ENCODE results near the gene PPP2R3A.
"Not testable (repeated sequence)": the region's sequence is repeated elsewhere in the genome, so short reads cannot be mapped to it uniquely, and the experiment has no call there.

PPP2R3A gene

DNA sequence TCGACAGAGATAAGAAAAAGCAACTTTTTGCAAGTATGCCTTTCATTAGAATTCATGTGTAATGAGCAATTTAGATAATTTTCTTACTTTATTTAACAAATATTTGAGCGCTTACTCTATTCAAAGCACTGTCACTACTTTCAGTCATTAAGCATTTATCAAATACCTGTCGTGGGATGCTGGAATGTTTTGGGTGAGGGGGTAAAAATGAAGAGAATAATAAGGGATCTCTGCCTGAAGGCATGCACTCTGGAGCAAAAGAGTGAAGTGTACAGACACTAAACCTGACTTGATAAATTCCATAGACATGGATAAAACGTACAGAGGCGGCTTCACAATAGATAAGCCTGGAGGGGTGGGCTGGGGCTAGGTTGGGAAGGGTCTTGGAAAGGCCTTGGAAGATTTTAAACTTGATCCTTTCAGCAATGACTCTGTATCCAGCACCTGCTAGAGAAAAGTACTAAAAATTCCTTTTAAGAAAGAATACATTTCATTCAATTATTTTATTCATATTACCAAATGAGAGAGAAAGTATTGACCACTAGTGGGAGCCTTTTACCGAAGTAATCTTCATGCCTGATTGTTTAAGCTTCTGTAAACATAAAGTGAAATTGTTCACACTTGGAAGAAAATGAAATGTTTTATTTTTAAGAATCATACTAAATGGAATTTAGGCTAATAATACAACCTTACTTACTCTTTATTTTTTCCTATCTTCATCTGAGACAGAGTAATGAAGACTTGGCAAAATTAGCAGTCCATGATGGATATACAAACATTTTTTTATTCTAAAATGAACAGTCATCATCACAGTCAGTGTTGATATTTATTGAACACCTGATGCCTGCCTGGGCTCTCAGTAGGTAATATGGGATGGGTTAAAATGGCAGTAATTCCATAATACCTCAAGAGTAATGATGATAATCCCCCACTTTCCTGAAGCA is 113.2 kb downstream of the PPP2R3A start:
- DNase-seq (ENCODE audit: extremely low read depth in 1 of 2, low read depth in 1 of 2), result no peak

GRCh38 chr3:136083641-136084382 is 118.3 kb downstream of the PPP2R3A start:
- not testable (repeated sequence) for DNase-seq (ENCODE audit: extremely low read depth in 1 of 2, low read depth in 1 of 2)

GRCh38 chr3:136085067-136085466 is 119.5 kb downstream of the PPP2R3A start:
- DNase-seq (ENCODE audit: extremely low read depth in 1 of 2, low read depth in 1 of 2), result not testable (repeated sequence)

GRCh38 chr3:136093771-136094170 is 128.2 kb downstream of the PPP2R3A start:
- DNase-seq (ENCODE audit: extremely low read depth in 1 of 2, low read depth in 1 of 2), result no peak

- no peak for DNase-seq (ENCODE audit: extremely low read depth in 1 of 2, low read depth in 1 of 2)
Observed at GRCh38 chr3:136105044-136105443, 139.5 kb downstream of the PPP2R3A start.

DNA sequence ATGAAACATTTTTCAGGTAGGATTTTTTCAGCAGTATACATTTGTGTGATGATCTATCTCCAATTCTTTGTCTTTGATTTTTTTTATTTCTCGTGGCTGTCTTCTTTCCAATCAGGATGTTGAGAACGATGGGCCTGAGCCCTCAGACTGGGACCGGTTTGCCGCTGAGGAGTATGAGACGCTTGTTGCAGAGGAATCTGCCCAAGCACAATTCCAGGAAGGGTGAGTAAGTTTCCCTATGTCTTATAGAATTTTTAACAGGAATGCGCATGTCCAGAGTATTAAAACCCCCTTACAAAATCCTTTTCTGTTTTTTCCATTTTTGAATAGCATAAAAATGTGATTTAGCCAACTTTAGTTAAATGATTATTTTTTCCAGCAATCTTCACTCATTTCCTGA is 140.6 kb downstream of the PPP2R3A start:
- DNase-seq (ENCODE audit: extremely low read depth in 1 of 2, low read depth in 1 of 2), result no peak

GRCh38 chr3:136109499-136109898 is 144.0 kb downstream of the PPP2R3A start:
- DNase-seq (ENCODE audit: extremely low read depth in 1 of 2, low read depth in 1 of 2), result no peak

DNA sequence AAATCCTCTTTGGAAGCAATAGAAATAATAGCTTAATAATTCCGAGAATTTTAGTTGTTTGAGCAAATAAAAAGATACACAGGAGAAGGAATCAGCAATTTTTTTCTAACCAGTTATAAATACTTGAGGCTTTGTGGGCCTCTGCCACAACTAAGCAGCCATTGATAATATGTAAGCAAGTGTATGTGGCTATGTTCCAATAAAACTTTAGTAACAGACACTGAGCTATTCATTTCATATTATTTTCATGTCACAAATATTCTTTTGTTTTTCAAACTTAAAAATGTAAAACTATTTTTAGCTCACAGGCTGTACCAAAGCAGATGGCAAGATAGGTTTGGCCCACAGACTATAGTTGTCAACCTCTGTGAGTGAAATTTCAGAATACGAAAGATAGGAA is 145.0 kb downstream of the PPP2R3A start:
- no peak for DNase-seq (ENCODE audit: extremely low read depth in 1 of 2, low read depth in 1 of 2)

- no peak for DNase-seq (ENCODE audit: extremely low read depth in 1 of 2, low read depth in 1 of 2)
Observed at GRCh38 chr3:136114421-136114820, 148.9 kb downstream of the PPP2R3A start.

DNA sequence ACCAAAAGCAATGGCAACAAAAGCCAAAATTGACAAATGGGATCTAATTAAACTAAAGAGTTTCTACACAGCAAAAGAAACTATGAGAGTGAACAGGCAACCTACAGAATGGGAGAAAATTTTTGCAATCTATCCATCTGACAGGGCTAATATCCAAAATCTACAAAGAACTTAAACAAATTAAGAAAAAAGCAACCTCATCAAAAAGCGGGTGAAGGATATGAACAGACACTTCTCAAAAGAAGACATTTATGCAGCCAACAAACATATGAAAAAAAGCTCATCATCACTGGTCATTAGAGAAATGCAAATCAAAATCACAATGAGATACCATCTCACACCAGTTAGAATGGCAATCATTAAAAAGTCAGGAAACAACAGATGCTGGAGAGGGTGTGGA is 153.8 kb downstream of the PPP2R3A start:
- not testable (repeated sequence) for DNase-seq (ENCODE audit: extremely low read depth in 1 of 2, low read depth in 1 of 2)

DNA sequence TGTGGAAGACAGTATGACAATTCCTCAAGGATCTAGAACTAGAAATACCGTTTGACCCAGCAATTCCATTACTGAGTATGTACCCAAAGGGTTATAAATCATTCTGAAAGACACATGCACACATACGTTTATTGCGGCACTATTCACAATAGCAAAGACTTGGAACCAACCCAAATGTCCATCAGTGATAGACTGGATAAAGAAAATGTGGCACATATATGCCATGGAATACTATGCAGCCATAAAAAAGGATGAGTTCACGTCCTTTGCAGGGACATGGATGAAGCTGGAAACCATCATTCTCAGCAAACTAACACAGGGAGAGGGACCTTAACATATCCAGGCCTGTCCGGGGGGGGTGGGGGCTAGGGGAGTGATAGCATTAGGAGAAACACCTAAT is 154.3 kb downstream of the PPP2R3A start:
- not testable (repeated sequence) for DNase-seq (ENCODE audit: extremely low read depth in 1 of 2, low read depth in 1 of 2)

- DNase-seq (ENCODE audit: extremely low read depth in 1 of 2, low read depth in 1 of 2), result no peak
Observed at GRCh38 chr3:136120373-136121348, 155.1 kb downstream of the PPP2R3A start.

DNA sequence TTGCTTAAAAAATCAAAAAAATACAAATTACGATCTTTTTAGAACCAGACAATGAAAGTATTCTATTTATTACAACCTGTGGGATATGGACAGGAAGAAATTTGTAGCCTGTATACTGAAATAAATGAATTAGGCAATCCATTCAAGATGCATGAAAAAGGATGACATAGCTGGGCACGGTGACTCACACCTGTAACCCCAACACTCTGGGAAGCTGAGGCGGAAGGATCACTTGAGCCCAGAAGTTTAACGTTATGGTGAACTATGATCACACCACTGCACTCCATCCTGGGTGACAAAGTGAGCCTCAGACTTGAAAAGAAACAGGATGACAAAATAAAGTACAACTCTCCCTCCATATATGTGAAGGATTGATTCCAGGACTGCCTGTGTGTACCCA is 156.5 kb downstream of the PPP2R3A start:
- DNase-seq (ENCODE audit: extremely low read depth in 1 of 2, low read depth in 1 of 2), result no peak

- DNase-seq (ENCODE audit: extremely low read depth in 1 of 2, low read depth in 1 of 2), result not testable (repeated sequence)
Observed at GRCh38 chr3:136131647-136132046, 166.1 kb downstream of the PPP2R3A start.

DNA sequence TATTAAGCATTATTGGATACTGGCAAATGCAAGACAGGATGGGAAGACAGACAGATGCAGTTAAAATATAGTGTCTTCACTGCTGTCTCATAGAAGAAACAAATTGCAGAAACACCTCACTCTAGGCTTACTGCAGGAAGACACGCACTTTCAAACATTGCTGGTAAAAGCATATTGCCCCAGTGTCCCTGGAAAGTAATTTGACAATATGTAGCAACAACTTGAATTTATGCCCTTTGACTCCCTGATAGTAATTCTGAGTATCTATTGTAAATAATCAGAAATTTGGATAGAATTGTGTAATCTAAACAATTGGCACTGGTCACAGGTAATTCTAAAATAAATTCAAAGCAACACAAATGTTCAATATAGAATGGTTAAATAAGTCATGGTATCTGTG is 168.6 kb downstream of the PPP2R3A start:
- no peak for DNase-seq (ENCODE audit: extremely low read depth in 1 of 2, low read depth in 1 of 2)

- DNase-seq (ENCODE audit: extremely low read depth in 1 of 2, low read depth in 1 of 2), result no peak
Observed at GRCh38 chr3:136135039-136135802, 169.7 kb downstream of the PPP2R3A start.

DNA sequence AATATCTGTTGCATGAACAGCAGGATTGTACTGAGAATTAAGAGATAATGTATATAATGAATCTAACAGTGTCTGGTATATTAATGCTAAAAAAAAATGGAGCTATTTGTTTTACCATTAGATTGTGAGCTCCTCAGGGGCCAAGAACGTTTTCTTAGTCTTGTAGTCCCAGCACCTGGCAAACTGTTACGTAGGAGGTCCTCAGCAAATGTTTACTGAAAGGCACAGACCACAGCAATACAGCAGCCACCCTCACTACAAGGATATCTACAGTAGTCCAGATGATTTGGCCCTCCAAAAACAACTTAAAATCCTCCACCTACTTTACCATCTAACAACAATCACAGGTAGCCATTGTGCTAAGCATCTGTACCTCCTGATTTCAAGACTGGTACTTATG is 170.9 kb downstream of the PPP2R3A start:
- no peak for DNase-seq (ENCODE audit: extremely low read depth in 1 of 2, low read depth in 1 of 2)

DNA sequence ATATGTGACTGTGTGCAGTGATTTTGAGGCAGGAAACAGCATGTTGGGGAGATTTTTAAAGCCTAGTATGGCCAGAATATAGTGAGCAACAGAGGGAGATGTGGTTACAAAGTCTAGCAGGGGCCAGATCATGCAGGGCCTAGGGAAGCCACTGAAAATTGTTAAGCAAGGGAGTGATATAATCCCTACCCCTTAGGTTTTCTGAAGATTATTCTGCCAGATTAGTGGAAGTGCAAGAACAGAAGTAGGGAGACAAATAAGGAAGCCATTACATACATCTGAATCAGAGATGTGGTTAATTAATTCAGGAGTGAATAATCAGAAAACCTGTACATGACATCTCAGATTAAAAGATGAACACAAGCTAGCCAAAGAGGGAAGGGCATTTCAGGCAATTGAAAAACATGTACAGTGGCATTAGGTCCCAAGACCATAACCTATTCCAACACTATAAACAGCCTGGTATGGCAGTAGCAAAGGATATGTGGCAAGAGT is 175.8 kb downstream of the PPP2R3A start:
- no peak for DNase-seq (ENCODE audit: extremely low read depth in 1 of 2, low read depth in 1 of 2)

- no peak for DNase-seq (ENCODE audit: extremely low read depth in 1 of 2, low read depth in 1 of 2)
Observed at GRCh38 chr3:136141891-136142290, 176.4 kb downstream of the PPP2R3A start.

GRCh38 chr3:136142592-136142991 is 177.1 kb downstream of the PPP2R3A start:
- DNase-seq (ENCODE audit: extremely low read depth in 1 of 2, low read depth in 1 of 2), result no peak

Measured in activated CD8-positive, alpha-beta memory T cell treated with anti-CD3 and anti-CD28 coated beads for 1 hour (primary cell).